K562 (cell line): ENCODE measurements around the gene RBMS3. TPM values are rescaled to one million over a fixed set of nuclear protein-coding genes. Genes with fewer than 3 reads are reported as not detected.

Experiments
- ATAC-seq: fragments of 200-7000 bp; cut with Tn5 transposase; 3 replicates; pipeline ENCODE4 v1.9.1; 2020; ENCODE audit warnings: moderate library complexity
- BruUV-seq: library from RNA; stranded (reverse); fragments of 400-500 nt; replicated peaks from 2 replicates; lab custom pipeline; 2021; lab: Mats Ljungman, UMichigan
- CTCF ChIA-PET: fragments of 300-600 bp; formaldehyde crosslinking; extraction: SDS; loops from one replicate; lab custom pipeline; 2021; ENCODE audit warnings: low intra/inter-chr PET ratio; lab: Yijun Ruan, JAX
- POLR2A ChIA-PET: fragments of 300-600, 350-650 bp; sonication (Branson Sonifier 250); formaldehyde crosslinking; extraction: SDS; loops from one replicate; lab custom pipeline; 2021; ENCODE audit warnings: antibody characterized with exemption, inconsistent platforms; lab: Yijun Ruan, JAX
- DNase-seq, 4 experiments: peaks; one replicate each; pipeline versions ENCODE4 v3.0.0 to v3.0.0-alpha.2; 2011 to 2018; ENCODE audit warnings: low spot score in 3 of 4, mixed read lengths in 3 of 4; ENCODE audit errors: extremely low read depth in 1 of 4
- FAIRE-seq: peaks from 2 replicates; lab custom pipeline; 2011; peaks lifted over from hg19 to GRCh38; lab: Jason Lieb, UNC
- H2AFZ ChIP-seq: 2 replicates; pipeline ENCODE4 v1.6.0; 2011; ENCODE audit warnings: low read depth, low read length, control low read depth, inconsistent platforms
- H3K27ac ChIP-seq: fragments of 200-600 bp; 3 replicates; pipeline ENCODE4 v1.8.0; 2011; ENCODE audit warnings: low read depth, mild to moderate bottlenecking, control low read depth, inconsistent platforms, low read length, moderate library complexity, mixed read lengths; ENCODE audit errors: extremely low read depth
- H3K27me3 ChIP-seq, 2 experiments: fragments of 300-600 bp in 1 of 2; 2 replicates in 1 of 2; 3 replicates in 1 of 2; pipeline versions ENCODE4 v1.6.0 to v1.8.0; 2011; ENCODE audit warnings: inconsistent platforms in 2 of 2, low read length in 2 of 2, mild to moderate bottlenecking in 1 of 2, mixed read lengths in 1 of 2, moderate library complexity in 1 of 2; ENCODE audit not compliant: control insufficient read depth in 2 of 2, insufficient read depth in 2 of 2
- H3K36me3 ChIP-seq: fragments of 300-600 bp; 3 replicates; pipeline ENCODE4 v1.8.0; 2011; ENCODE audit warnings: mild to moderate bottlenecking, low read length, inconsistent platforms; ENCODE audit not compliant: control insufficient read depth, insufficient read depth
- H3K4me1 ChIP-seq, 2 experiments: fragments of 200-600 bp in 1 of 2; replicated peaks in 1 of 2; 2 replicates in 1 of 2; 3 replicates in 1 of 2; pipeline versions ENCODE4 v1.5.1 to v1.8.0; 2011; ENCODE audit warnings: inconsistent platforms in 2 of 2, low read length in 2 of 2, mild to moderate bottlenecking in 1 of 2, mixed read lengths in 1 of 2, moderate library complexity in 1 of 2; ENCODE audit not compliant: control insufficient read depth in 2 of 2, insufficient read depth in 2 of 2
- H3K4me2 ChIP-seq: 2 replicates; pipeline ENCODE4 v1.6.1; 2011; ENCODE audit warnings: low read length, control low read depth, inconsistent platforms, mixed read lengths; ENCODE audit not compliant: insufficient read depth
- H3K4me3 ChIP-seq: fragments of 200-600 bp; sonication (generic), shearing (Covaris generic); 2 replicates; pipeline ENCODE4 v1.5.1; 2016; ENCODE audit warnings: control low read depth, inconsistent platforms
- H3K79me2 ChIP-seq: fragments of 200-600 bp; 3 replicates; pipeline ENCODE4 v1.8.0; 2011; ENCODE audit warnings: low read length, inconsistent platforms; ENCODE audit not compliant: control insufficient read depth, insufficient read depth
- H3K9ac ChIP-seq, 2 experiments: 2 replicates each; pipeline versions ENCODE4 v1.6.0 to v1.6.1; 2011; ENCODE audit warnings: low read depth in 2 of 2, low read length in 2 of 2, control low read depth in 1 of 2, inconsistent platforms in 1 of 2, mild to moderate bottlenecking in 1 of 2, mixed read lengths in 1 of 2; ENCODE audit not compliant: insufficient read depth in 1 of 2
- H3K9me1 ChIP-seq: one replicate; pipeline ENCODE4 v1.6.0; 2011; ENCODE audit warnings: inconsistent platforms, mild to moderate bottlenecking, low read length, moderate library complexity; ENCODE audit not compliant: control insufficient read depth, insufficient read depth
- H3K9me3 ChIP-seq: replicated peaks from 2 replicates; pipeline ENCODE4 v1.5.1; 2011; ENCODE audit warnings: low read depth, low read length, inconsistent platforms; ENCODE audit not compliant: control insufficient read depth, insufficient read depth
- H4K20me1 ChIP-seq: replicated peaks from 2 replicates; pipeline ENCODE4 v1.6.1; 2011; ENCODE audit warnings: low read length, inconsistent platforms, mixed read lengths; ENCODE audit not compliant: control insufficient read depth, insufficient read depth
- GTF2F1 ChIP-seq: IDR thresholded peaks from 2 replicates; pipeline ENCODE4 v1.6.1; 2011; ENCODE audit warnings: low read depth, low read length, improper control_type of control experiment
- LEF1 ChIP-seq: fragments of 450-650 bp; IDR thresholded peaks from 2 replicates; pipeline ENCODE4 v1.6.1; 2016; ENCODE audit warnings: mild to moderate bottlenecking
- NFIX ChIP-seq: fragments of 250-450 bp; sonication (Bioruptor Pico); IDR thresholded peaks from 2 replicates; pipeline ENCODE4 v1.4.0; 2020; ENCODE audit warnings: low read depth, mild to moderate bottlenecking, moderate library complexity
- SP2 ChIP-seq: IDR thresholded peaks from 2 replicates; pipeline ENCODE4 v1.6.1; 2011; ENCODE audit warnings: mild to moderate bottlenecking, low read depth, low read length, moderate library complexity; ENCODE audit not compliant: poor library complexity, severe bottlenecking; ENCODE audit errors: extremely low read depth
- TBL1XR1 ChIP-seq, 2 experiments: IDR thresholded peaks; 2 replicates each; pipeline ENCODE4 v1.6.1; 2012; ENCODE audit warnings: improper control_type of control experiment in 2 of 2, low read length in 2 of 2, mild to moderate bottlenecking in 1 of 2
- TEAD1 ChIP-seq, 2 experiments: fragments of 450-650 bp in 1 of 2; sonication (generic) in 1 of 2; formaldehyde crosslinking; IDR thresholded peaks; 2 replicates each; pipeline versions ENCODE4 v1.4.0 to v1.8.0; 2020 to 2022; ENCODE audit warnings: mild to moderate bottlenecking in 2 of 2, missing genetic modification reagents in 1 of 2
- THRAP3 ChIP-seq: fragments of 450-650 bp; IDR thresholded peaks from 2 replicates; pipeline ENCODE4 v1.6.1; 2016; ENCODE audit warnings: mild to moderate bottlenecking, inconsistent platforms, borderline replicate concordance
- TRIM28 ChIP-seq: fragments of 450-650 bp; IDR thresholded peaks from 2 replicates; pipeline ENCODE4 v1.6.1; 2017
- ZFPM2 ChIP-seq: fragments of 250-450 bp; sonication (Bioruptor Pico); IDR thresholded peaks from 2 replicates; pipeline ENCODE4 v1.5.1; 2022; ENCODE audit warnings: mild to moderate bottlenecking
- ZNF436 ChIP-seq: fragments of 250-450, 450-650 bp; sonication (Bioruptor Pico); formaldehyde crosslinking; IDR thresholded peaks from 2 replicates; pipeline ENCODE4 v1.7.0; 2020; ENCODE audit warnings: mild to moderate bottlenecking
- WGBS: fragments of 100-300 bp; shearing (Covaris generic); methylation state at CpG from one replicate; pipeline ENCODE4 v1.1.6; 2016; ENCODE audit warnings: low coverage, mixed read lengths; ENCODE audit not compliant: insufficient coverage; ENCODE audit errors: missing lambda C conversion rate; 5-methylcytosine and 5-hydroxymethylcytosine counted together
- in situ Hi-C: fragments of 300-500 bp; cut with MboI; formaldehyde crosslinking; loops from 4 replicates; pipeline ENCODE4 v1.15.0; 2018; ENCODE audit warnings: inconsistent platforms, mixed read lengths
- intact Hi-C: fragments of 100-400 bp; cut with micrococcal nuclease; formaldehyde crosslinking; loops from 2 replicates; pipeline ENCODE4 v1.14.2; 2022
- polyA plus RNA-seq, 8 experiments: library from polyadenylated mRNA; depleted of rRNA in 4 of 8; stranded (reverse) in 5 of 8; unstranded in 3 of 8; fragments of >200 nt; fragmentation: Nextera tagmentation in 2 of 8; fragmentation: Illumina TruSeq in 1 of 8; extraction: Ambion mirVana in 2 of 8; extraction: Trizol in 1 of 8; gene quantifications; 2 replicates each; pipeline versions ENCODE4 v1.2.1 to v1.2.3, GENCODE V29; 2011 to 2014; ENCODE audit warnings: inconsistent platforms in 1 of 8, missing spikeins in 1 of 8
- total RNA-seq, 7 experiments: library from RNA; depleted of rRNA in 6 of 7; stranded (reverse); fragments of >200 nt in 6 of 7; fragmentation: Illumina TruSeq in 2 of 7; extraction: Trizol in 2 of 7; gene quantifications; 2 replicates each; pipeline versions ENCODE4 v1.2.1 to v1.2.3, GENCODE V29; 2011 to 2021; ENCODE audit warnings: low replicate concordance in 1 of 7
- TF ChIP-seq, protein P1 (sequence below): conservative IDR thresholded peaks from 2 replicates; pipeline ENCODE4 v1.6.1; 2011; ENCODE audit warnings: low read depth, mild to moderate bottlenecking, low read length; ENCODE audit not compliant: control insufficient read depth
- TF ChIP-seq, protein P2 (sequence below): fragments of 200-400 bp; formaldehyde crosslinking; IDR thresholded peaks from 2 replicates; pipeline ENCODE4 v1.6.1; 2017; ENCODE audit warnings: mild to moderate bottlenecking, low read depth, low read length, moderate library complexity
- TF ChIP-seq, protein P3 (sequence below): fragments of 450-650 bp; conservative IDR thresholded peaks from 2 replicates; pipeline ENCODE4 v1.6.1; 2016; ENCODE audit warnings: missing genetic modification characterization, low read depth, mild to moderate bottlenecking, control low read depth, missing compliant biosample characterization
- TF ChIP-seq, protein P4 (sequence below), 2 experiments: IDR thresholded peaks in 1 of 2; conservative IDR thresholded peaks in 1 of 2; 2 replicates each; pipeline ENCODE4 v1.6.1; 2016; ENCODE audit warnings: low read depth in 2 of 2, mild to moderate bottlenecking in 1 of 2, missing compliant biosample characterization in 1 of 2, missing genetic modification characterization in 1 of 2, moderate library complexity in 1 of 2

Gene RBMS3
- total and polyA plus RNA-seq, 9 of the 15 experiments (the other 6 are each of a cell fraction or from before 2014, with no cell fraction given): 0.20 TPM; not detected in 8

DNA sequence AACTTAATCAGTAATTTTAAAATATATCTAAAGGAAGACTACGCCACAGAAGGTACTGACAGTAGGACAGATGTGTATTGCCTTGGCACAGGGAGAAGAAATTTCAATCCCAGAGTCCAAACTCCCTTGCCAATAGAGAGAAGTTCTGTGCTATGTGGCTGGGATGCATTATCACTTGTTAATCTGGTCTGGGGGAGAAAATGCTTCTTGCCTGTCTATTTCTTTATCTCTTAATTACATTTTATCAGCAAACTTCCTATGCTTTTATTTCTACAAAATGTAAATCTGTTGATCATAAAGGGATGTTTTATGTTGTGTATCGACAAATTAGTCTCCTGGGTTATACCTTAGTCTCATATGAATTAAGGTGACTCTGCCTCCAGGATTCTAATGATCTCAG is 21.7 kb downstream of the RBMS3 start:
- 0% methylated on average over 2 of the region's 2 CpGs for WGBS
- H3K27me3 ChIP-seq: no peaks in the 10 kb centered on the region
- H3K79me2 ChIP-seq: no peaks in the 10 kb centered on the region
- no peak overlapping the region for H3K9ac ChIP-seq
- no peaks in the 10 kb centered on the region for H3K9me1 ChIP-seq
- ChIA-PET CTCF (no interaction called here), POLR2A (no interaction called here)
- no peak overlapping the region for H3K4me3 ChIP-seq
- BruUV-seq: no TSS peak
- ATAC-seq: no peak
- H3K4me2 ChIP-seq: no peak overlapping the region
- intact Hi-C loops (no loop called here), in situ Hi-C loops (no loop called here)
- no peaks in the 10 kb centered on the region; the same call in 1 of the 2 replicates for H3K9me3 ChIP-seq
- FAIRE-seq: no peak
- no peak overlapping the region for H2AFZ ChIP-seq
- H3K4me1 ChIP-seq: no peaks in the 10 kb centered on the region
- H4K20me1 ChIP-seq: no peaks in the 10 kb centered on the region
- H3K27ac ChIP-seq: no peak overlapping the region
- DNase-seq: no peak
- H3K36me3 ChIP-seq: no peaks in the 10 kb centered on the region
- TF ChIP-seq TEAD1 (CRISPR knock-in tag; IDR thresholded peaks at IDR 0.05) (no peak), THRAP3 (no peak), LEF1 (no peak), GTF2F1 (no peak), ZFPM2 (CRISPR knock-in tag) (no peak), SP2 (no peak), ZNF436 (CRISPR knock-in tag) (no peak), TBL1XR1 (IDR thresholded peaks at IDR 0.05; ENCODE audit: low read length in 2 of 2) (no peak), NFIX (CRISPR knock-in tag) (no peak), TRIM28 (no peak)
- TF ChIP-seq, protein P1, sequence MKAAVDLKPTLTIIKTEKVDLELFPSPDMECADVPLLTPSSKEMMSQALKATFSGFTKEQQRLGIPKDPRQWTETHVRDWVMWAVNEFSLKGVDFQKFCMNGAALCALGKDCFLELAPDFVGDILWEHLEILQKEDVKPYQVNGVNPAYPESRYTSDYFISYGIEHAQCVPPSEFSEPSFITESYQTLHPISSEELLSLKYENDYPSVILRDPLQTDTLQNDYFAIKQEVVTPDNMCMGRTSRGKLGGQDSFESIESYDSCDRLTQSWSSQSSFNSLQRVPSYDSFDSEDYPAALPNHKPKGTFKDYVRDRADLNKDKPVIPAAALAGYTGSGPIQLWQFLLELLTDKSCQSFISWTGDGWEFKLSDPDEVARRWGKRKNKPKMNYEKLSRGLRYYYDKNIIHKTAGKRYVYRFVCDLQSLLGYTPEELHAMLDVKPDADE: no peak
- TF ChIP-seq, protein P2, sequence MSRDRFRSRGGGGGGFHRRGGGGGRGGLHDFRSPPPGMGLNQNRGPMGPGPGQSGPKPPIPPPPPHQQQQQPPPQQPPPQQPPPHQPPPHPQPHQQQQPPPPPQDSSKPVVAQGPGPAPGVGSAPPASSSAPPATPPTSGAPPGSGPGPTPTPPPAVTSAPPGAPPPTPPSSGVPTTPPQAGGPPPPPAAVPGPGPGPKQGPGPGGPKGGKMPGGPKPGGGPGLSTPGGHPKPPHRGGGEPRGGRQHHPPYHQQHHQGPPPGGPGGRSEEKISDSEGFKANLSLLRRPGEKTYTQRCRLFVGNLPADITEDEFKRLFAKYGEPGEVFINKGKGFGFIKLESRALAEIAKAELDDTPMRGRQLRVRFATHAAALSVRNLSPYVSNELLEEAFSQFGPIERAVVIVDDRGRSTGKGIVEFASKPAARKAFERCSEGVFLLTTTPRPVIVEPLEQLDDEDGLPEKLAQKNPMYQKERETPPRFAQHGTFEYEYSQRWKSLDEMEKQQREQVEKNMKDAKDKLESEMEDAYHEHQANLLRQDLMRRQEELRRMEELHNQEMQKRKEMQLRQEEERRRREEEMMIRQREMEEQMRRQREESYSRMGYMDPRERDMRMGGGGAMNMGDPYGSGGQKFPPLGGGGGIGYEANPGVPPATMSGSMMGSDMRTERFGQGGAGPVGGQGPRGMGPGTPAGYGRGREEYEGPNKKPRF: no peak
- TF ChIP-seq, protein P3, sequence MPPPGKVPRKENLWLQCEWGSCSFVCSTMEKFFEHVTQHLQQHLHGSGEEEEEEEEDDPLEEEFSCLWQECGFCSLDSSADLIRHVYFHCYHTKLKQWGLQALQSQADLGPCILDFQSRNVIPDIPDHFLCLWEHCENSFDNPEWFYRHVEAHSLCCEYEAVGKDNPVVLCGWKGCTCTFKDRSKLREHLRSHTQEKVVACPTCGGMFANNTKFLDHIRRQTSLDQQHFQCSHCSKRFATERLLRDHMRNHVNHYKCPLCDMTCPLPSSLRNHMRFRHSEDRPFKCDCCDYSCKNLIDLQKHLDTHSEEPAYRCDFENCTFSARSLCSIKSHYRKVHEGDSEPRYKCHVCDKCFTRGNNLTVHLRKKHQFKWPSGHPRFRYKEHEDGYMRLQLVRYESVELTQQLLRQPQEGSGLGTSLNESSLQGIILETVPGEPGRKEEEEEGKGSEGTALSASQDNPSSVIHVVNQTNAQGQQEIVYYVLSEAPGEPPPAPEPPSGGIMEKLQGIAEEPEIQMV (tag): no peak
- TF ChIP-seq, protein P4, sequence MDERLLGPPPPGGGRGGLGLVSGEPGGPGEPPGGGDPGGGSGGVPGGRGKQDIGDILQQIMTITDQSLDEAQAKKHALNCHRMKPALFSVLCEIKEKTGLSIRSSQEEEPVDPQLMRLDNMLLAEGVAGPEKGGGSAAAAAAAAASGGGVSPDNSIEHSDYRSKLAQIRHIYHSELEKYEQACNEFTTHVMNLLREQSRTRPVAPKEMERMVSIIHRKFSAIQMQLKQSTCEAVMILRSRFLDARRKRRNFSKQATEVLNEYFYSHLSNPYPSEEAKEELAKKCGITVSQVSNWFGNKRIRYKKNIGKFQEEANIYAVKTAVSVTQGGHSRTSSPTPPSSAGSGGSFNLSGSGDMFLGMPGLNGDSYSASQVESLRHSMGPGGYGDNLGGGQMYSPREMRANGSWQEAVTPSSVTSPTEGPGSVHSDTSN (CRISPR knock-in tag; IDR thresholded peaks at IDR 0.05; ENCODE audit: low read depth): no peak
- TF ChIP-seq, protein P4 (tag; conservative IDR thresholded peaks at IDR 0.05; ENCODE audit: low read depth): no peak
